ENCODE measurements around the gene RNF151. TPM values are rescaled to one million over a fixed set of nuclear protein-coding genes. Genes with fewer than 3 reads are reported as not detected.
A peak's percentile ranks its signal among the peaks of the same experiment; 100 is the strongest.

Gene RNF151
- total and polyA plus RNA-seq, 10 of the 15 experiments (the other 5 are each of a cell fraction or from before 2014, with no cell fraction given), result 0.17 to 0.56 TPM; not detected in 8

- peak; percentile 73; the same call in 1 of the 2 replicates for TF ChIP-seq ATF2 (IDR thresholded peaks at IDR 0.05; ENCODE audit: low read length)
- peak; percentile 92 for TF ChIP-seq SMAD5 (IDR thresholded peaks at IDR 0.05; ENCODE audit: low read depth)
- TF ChIP-seq RUNX3 (IDR thresholded peaks at IDR 0.05; ENCODE audit: low read length), result peak; percentile 44
- TF ChIP-seq TCF7 (IDR thresholded peaks at IDR 0.05; ENCODE audit: borderline replicate concordance), result 0 out of 2 replicates have a peak, but pooled peaks have one; percentile 13
- no peak for TF ChIP-seq SMARCA5 (IDR thresholded peaks at IDR 0.05)
- TF ChIP-seq PAX5 (IDR thresholded peaks at IDR 0.05; ENCODE audit: borderline replicate concordance, low read depth, low read length), result peak; percentile 50; the same call in 1 of the 2 replicates
- peak; percentile 93 for TF ChIP-seq POLR2AphosphoS2 (IDR thresholded peaks at IDR 0.05; ENCODE audit: low read depth, low read length)
- peak; percentile 94 for TF ChIP-seq ZBED1 (IDR thresholded peaks at IDR 0.05; ENCODE audit: borderline replicate concordance)
- TF ChIP-seq PAX8 (IDR thresholded peaks at IDR 0.05), result no peak
- TF ChIP-seq BACH1 (IDR thresholded peaks at IDR 0.05; ENCODE audit: borderline replicate concordance), result peak; percentile 73
- TF ChIP-seq TARDBP (IDR thresholded peaks at IDR 0.05; ENCODE audit: borderline replicate concordance), result peak; percentile 74; the same call in 1 of the 2 replicates
Observed at GRCh38 chr16:1960665-1961630, 5.7 kb upstream of the RNF151 start (continued).

All from GM12878 (cell line).